Stimulated activated CD4-positive, alpha-beta T cell treated with anti-CD3 and anti-CD28 coated beads, Interleukin-1b, Interleukin-23, amount 100 ng/mL, for 4 hours (primary cell): Measurements from ENCODE around the gene VIT.
"Not testable (repeated sequence)": the region's sequence is repeated elsewhere in the genome, so short reads cannot be mapped to it uniquely, and the experiment has no call there.

Experiments used
- DNase-seq, 2 donors: peaks; one replicate each; pipeline ENCODE4 v3.0.0-alpha.2; 2020; ENCODE audit warnings: low read depth in 2 of 2

The VIT gene

DNA sequence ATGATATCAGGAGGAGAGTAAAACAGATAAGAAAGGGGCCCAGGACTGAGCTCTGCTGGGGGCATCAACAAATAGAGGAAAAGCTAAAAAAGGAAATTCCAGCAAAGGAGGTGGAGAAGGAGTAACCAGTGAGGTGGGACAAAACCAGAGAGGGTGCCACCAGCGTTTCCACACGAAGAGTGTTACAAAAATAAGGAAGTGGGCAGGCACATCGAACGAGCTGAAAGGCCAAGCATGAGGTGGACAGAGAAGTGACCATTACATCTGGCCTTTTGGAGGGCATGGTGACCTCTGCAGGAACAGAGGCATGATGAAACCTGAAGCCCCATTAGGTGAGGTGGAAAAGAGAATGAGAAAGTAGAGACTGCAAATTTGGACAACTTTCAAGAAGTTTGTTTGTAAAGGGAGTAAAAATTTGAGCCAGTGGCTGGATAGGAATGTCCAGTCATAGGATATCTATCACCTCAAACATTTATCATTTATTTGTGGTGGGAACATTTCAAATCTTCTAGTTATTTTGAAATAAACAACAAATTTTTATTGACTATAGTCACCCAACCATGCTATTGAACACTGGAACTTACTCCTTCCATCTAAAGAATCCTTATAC lies 18.4 kb upstream of the VIT start:
- no peak for DNase-seq

DNA sequence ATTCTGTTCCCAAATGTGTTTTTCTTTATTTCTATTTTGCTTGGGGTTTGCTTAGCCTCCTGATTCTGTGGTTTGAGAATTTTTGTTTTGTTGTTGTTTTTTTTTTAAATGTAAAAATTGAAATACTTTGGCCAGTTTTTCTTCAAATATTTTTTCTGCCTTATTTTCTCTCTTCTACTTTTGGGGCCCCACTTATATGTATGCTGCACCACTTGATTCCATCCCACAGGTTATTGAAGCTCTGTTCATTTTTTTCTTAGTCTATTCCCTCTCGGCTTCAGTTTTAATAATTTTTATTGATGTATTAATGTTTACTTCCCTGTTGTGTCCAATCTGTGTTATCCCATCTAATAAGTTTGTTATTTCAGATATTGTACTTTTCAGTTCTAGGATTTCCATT lies 17.7 kb upstream of the VIT start:
- DNase-seq, result no peak

DNA sequence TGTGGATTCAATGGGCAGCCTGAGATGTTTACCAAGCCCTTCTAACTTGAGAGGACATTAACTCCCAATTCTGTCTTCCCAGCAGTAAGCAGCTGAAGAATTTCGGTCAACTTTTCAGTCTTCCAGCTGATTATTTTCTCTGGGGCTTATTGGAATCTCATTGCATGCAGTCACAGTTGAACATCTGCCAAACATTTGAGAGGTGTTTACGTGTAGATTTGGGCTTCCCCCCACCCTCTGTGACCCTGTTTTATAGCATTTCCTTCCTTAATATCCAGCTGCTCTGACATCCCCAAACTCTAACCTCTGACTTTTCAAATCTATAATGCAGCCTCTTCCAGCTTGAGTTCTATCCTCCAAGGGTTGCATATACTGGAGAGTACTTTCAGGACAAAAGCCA lies 16.5 kb upstream of the VIT start:
- no peak for DNase-seq

DNA sequence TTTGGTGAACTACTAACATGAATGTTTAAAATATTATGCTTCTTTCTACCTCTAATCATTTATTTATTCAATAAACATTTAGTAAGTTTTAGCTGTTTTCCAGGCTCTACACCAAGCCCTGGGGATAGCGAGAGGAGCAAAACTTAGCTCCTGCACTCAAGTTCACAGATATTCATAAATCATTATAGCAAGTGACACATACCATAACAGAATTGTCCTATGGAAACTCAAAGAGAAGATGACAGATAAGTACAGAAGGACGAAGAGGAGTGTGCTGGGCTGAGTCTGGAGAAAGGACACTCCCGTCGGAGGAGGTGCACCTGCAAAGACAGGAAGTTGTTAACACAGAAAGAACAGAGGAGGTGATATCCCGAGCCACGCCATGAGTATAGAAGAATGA lies 13.9 kb upstream of the VIT start:
- no peak for DNase-seq

DNA sequence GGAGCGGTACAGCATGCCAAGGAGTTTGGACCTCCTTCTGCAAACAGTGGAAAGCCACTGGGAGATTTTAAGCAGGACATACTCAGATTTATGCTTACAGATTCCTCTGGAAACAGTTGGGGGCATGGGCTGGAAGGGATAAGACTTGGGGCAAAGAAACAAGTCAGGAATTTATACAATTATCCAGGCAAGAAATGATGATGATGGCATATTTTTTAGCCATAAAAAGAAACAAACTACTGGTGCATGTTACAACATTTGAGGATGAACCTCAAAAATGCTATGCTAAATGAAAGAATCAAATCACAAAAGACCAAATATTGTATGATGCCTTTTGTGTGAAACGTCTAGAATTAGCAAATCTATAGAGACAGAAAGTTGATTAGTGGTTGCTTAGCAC lies 13.5 kb upstream of the VIT start:
- DNase-seq, result no peak

DNA sequence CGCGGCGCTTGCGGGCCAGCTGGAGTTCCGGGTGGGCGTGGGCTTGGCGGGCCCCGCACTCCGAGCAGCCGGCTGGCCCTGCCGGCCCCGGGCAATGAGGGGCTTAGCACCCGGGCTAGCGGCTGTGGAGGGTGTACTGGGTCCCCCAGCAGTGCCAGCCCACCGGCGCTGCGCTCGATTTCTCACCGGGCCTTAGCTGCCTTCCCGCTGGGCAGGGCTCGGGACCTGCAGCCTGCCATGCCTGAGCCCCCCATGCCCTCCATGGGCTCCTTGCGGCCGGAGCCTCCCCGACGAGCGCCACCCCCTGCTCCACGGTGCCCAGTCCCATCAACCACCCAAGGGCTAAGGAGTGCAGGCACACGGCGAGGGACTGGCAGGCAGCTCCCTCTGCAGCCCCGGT lies 8.2 kb upstream of the VIT start:
- DNase-seq, result not testable (repeated sequence)

DNA sequence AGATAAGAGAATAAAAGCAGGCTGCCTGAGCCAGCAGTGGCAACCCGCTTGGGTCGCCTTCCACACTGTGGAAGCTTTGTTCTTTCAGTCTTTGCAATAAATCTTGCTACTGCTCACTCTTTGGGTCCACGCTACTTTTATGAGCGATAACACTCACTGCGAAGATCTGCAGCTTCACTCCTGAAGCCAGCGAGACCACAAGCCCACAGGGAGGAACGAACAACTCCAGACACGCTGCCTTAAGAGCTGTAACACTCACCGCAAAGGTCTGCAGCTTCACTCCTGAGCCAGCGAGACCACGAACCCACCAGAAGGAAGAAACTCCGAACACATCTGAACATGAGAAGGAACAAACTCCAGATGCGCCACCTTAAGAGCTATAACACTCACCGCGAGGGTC lies 7.5 kb upstream of the VIT start:
- DNase-seq, result not testable (repeated sequence)

DNA sequence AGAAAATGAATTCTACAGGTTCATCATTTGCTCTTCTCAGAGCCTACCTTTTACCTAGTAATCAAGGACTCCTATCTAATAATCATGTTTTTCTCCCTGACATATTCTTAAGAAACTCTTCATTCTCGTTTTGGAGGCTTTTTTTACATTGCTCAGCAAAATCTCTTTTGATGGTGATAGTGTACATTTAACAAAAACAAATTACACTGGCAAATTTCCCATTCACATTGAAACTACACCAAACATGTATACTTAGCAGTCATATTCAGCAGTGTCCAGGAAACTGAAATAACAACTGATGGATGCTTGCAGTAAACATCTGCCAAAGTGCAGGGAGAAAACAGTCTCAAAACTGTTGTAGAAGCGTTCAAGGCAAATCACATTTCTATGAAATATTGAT lies 4.4 kb upstream of the VIT start:
- DNase-seq, result no peak

DNA sequence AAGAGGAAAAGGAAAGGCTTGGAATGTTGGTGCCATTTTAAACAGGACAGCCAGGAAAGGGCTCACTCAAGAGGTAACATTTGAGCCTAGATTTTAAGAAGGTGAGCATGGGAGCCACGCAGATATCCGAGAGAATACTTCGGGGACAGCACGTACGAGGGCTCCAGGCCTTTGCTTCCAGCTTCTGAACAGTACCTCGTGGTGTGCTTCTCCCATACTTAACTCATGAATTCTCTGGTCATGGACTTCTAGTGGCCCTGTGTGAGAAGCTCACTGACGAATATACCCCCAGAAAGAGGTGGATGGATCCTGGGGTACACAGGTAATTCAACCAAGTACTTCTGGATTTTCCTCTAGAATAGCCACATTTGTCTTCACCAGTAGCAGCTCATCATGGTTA lies 2.7 kb upstream of the VIT start:
- no peak for DNase-seq

DNA sequence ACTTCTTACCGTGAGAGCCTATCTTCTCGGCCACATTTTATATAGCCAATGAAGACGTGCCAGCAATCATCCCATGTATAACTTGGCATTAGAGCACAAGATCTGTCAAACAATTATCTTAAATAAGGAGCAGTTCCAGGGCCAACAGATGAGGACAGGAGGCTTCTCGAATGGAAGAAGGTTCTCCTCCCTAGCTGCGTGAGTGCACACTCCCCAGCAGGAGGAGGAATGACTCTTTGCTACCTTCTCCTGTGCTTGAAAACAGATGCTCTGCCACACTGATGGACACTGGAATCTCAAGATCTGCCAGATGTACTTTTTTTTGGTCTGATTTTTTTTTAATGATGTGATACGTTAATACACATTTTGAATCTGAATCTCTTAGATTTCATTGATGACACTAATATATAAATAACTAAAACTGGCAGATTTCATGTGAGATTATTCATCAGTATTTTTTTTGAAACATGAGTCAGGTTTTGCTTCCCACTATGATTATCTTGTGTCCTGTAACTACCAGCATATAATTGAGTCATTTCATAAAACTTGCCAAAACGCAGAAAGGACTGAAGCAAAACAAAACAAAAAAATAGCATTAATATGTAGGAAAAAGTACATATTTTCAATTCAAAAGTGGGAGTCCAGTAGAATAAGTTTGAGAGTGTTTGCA lies 626 bp upstream of the VIT start:
- no peak for DNase-seq

DNA sequence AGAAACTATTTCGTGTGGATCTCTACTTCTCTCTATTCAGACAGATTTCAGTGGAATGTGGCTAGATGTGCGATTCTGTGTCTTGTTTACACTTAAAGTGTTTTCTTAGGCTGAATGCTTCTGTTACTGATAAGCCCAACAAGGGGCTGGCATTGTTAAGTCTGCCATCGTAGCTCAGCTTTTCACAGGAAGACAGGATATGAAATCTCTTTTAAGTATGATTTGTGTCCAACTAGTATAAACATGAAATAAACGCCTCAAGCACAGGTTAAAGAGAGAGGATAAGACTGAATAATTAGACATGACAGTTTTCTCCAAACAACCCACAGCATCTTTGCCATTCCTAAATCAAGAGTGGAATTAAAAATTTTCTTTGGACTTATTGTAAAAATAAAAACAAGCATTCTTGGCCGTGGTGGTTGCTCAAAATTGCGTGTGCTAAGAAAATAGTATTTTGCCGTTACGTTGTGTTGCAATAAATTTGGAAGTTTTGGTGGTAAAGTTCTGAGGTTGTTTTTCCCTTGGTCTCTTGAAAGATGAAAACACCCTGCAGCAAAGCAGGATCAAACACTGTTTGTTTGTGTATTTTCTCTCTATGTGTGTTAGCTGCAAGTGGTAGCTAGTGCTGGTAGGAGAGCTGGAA lies 1.0 kb downstream of the VIT start:
- no peak for DNase-seq

DNA sequence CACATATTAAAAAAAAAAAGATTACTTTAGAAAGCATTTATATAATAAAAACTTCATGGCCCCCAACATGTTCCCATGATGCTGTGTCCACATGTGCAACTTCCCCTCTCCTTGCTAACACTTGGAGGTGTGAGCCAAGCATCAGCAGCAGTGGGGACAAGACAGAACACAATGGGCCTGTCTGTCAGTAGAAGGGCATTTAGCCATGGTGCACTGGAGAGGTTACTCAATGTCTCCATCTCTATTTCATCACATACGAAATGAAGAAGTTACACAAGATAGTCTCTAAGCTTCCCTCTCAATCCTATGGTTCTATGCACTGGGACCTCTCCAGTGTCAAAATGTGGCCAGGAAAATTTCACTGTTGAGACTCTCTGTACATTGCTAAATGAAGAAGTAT lies 2.5 kb downstream of the VIT start:
- no peak for DNase-seq

DNA sequence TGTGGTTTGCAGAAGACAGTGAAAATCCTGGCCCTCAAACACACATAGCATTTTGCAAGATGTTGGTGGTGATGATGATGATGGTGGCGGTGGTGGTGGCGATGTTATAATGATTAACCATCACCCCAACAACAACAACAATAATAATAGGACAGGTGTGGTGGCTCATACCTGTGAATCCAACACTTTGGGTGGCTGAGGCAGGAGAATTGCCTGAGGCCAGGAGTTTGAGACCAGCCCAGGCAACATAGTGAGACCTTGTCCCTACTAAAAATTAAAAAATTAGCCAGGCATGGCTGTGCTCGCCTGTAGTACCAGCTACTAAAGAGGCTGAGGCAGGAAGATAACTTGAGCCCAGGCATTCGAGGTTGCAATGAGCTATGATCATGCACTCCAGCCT lies 3.8 kb downstream of the VIT start:
- DNase-seq, result no peak

DNA sequence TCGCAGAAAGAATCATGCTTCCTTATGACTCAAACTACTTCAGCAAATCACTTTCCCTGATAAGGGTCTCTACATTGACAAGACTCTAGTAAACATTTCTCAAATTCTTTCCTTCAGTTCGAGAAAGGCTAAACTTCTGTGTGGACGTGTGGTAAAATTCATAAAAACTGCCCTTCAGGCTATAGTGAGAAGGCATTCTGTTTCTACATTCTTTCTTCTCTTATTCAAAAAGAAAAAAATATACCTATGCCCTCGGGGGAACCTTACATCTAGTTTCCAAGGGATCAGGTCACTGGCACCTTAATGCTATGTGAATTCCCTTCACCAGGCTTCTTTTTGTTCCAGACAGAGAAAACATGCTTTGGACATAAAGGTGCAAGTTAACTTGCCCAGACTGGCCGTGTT lies 4.9 kb downstream of the VIT start:
- DNase-seq, result no peak

DNA sequence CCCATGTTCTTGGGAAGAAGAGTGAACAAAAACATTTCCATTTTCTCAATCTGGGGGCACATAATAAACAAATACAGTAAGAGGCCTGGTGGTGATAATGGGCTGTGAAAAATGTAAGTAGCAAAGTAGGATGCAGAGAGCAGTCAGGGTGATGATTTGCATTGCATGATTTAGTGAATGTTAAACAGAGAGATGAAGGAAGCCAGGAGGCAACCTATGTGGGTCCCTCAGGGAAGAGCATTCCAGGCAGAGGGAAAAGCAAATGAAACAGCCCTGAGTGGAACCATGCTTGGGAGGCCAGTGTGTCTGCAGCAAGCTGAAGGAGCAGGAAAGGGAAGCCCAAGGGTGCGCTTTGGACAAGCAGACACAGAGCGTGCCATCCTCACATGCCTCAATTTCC lies 5.4 kb downstream of the VIT start:
- no peak for DNase-seq

DNA sequence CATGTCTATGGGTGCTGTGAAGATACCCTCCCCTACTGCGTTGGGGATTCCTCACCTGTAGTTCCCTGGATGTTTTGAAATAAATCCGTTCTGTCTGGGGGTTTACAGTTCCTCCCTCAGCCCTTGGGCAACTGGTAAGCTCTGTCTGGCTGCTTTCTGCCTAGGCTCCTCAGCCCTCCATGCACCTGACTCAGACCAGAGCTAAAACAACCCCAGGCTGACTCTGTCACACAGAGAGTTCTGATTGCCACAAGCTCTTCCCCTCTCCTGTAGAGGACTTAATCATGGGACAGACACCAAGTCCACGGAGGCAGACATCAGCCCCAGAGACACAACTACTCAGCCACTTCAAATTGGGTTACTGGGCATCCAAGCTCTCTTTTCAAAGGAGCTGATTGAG lies 6.3 kb downstream of the VIT start:
- DNase-seq, result no peak

DNA sequence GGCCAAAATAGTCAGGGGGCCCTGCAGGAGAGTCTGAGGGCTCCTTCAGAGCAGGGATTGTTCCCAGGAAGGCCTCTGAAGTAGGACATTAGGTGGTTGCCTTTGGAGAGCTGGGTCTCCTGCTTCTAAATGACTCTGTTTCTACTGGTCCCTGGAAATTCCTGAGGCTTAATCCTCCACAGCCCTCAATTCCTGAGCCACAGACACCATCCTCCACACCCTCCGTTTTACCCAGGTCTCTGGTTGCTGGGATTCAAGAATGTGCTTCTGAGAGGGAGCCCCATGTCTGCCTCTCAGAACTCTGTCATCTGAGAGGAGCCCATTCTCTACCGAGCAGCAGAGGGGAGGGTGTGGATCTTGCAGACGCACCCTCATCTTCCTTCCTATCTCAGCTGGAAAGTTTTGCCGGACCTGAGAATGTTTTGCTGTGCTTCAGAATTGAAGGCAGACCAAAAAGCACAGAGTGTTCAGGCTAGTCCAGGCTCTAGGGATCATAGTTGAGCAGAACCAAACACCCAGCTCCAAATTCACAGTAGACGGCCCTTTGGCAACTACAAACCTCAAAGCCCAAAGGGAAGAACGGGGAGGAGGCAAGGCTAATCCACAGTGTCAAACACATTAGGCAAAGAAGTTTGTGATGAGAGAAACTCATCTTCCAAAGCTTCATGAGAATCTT lies 8.1 kb downstream of the VIT start:
- DNase-seq, result no peak

DNA sequence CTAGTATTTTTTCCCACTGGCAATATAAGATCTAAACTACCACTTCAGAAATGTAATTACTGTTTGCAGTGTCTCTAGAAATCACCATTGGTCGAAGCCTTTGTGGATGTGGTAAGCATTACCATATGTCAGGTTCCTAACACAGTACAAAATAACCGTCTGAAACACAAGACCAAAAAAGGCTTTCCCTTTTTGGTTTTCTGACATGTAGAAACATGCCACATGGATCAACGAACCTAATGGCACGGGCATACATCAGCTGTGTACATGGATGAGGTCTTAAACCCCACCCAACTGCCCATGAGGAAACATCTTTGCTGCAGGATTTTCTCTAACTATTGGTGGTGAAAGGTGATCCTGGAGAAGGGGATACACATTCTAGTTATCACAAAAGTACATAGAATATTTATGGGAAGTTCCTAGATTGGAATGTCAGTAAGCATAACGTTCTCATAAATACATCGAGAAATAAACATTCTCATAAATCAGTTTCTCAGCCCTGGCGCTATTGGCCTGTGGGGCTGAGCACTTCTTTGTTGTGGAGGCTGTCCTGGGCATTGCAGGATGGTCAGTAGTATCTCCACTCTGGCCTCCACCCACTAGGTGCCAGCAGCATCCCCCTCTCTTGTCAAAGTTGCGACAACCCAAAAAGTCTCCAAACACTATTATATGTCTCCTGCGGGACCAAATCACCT lies 9.0 kb downstream of the VIT start:
- no peak for DNase-seq

DNA sequence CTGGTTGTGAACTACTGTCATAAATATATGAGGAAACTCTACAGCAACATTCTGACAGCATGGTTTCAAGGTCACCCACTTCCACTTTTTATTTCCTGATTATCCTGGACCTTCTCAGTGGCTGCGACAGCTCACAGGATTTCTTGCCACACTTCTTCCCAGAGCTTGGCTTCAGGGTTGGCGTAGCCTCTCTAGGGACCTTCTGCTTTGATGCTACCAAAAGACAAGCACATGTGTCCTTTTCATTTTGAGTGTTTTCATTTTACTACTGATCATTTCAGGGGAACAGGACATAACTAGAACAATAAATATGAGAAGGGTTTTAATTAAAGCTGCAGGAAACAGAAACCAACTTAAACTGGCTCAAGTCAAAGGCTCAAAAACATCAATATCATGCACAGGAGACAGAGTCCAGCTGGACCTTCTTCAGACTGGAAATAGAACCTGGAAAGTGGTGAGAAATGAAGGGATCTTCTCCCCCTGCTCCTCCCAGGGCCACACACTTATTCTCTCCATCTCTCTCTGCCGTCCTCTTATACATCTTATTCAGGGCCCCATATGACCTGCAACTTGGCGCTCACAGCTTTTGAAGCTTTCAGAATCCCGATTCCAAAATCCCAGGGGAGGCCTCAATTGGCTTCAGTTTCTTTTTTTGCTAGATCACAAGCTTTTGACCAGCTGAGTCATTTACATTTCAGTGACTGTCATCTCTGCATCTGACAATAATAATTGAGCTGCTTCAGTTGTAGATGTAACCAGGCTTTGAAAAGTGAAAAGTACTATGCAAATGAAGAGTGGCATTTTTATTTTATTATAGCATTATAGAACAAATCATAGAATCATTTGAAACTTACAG lies 9.7 kb downstream of the VIT start:
- DNase-seq, result no peak

DNA sequence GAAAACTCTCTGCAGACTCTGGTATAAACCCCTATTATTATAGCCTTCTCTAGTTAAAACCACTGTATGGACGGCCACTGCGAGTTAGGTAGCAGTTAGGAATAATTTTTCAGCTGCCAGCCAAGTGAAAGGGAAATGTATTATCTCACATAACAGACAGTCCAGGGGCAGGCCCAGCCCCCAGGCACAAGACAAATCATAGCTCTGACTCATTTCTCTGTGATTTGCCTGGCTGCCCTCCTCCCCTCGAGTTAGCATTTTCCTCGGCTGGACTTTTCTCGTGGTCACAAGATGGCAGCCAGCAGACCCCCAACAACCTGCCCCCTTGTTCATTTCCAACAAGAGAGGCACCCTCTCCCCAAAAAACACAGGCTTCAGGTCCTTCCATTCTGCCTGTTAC lies 10.5 kb downstream of the VIT start:
- DNase-seq, result no peak

DNA sequence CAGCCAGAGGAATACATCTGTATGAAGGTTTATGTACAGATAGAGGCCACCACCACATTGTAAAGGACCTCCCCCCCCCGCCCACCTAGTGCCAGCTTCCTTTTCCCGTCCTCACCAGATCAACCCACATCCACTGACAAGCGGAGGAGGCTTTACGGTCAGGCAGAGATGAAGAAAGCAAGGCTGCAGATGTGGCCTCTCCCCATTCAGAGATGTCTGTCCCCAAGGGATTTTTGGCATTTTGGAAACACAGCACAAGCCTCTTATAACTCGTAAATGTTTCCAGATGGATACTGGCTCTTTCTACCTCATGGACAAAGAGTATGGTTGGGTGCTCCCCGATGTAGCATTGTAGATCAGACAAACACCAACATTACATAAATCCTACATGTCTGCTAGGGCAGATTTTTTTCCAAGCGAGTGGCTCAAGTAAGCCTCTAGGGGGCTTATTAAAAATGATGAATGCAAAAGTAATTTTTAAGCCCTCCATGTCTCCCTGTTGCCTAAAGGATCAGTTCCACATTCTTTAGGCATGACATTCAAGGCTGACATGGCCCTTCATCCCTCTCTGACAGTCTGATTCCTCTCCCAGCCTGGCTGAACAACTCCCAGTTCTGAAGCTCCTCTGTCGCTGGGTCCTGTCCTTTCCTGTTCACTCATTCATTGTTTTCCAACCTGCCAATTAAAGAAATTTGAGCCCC lies 11.7 kb downstream of the VIT start:
- no peak for DNase-seq
